WERI-Rb-1 (cell line): ENCODE data around the gene COLEC11.
"Not testable (repeated sequence)": the region's sequence is repeated elsewhere in the genome, so short reads cannot be mapped to it uniquely, and the experiment has no call there.

Experiments
- DNase-seq: peaks from one replicate; pipeline ENCODE4 v3.0.0-alpha.2; 2020
- H3K27ac ChIP-seq: fragments of 250-450 bp; sonication (Bioruptor Pico); 2 replicates; pipeline ENCODE4 v1.5.1; 2020; ENCODE audit warnings: mild to moderate bottlenecking, moderate library complexity
- H3K27me3 ChIP-seq: fragments of 250-450 bp; sonication (Bioruptor Pico); 2 replicates; pipeline ENCODE4 v1.5.1; 2021; ENCODE audit warnings: mild to moderate bottlenecking, low read depth, moderate library complexity; ENCODE audit not compliant: insufficient read depth, severe bottlenecking
- H3K36me3 ChIP-seq: fragments of 250-450 bp; sonication (Bioruptor Pico); 2 replicates; pipeline ENCODE4 v1.5.1; 2020; ENCODE audit warnings: mild to moderate bottlenecking, moderate library complexity
- H3K4me3 ChIP-seq: 2 replicates; pipeline ENCODE4 v1.5.1; 2011; ENCODE audit warnings: low read depth, mild to moderate bottlenecking, control low read depth, low read length
- H3K9me3 ChIP-seq: fragments of 250-450 bp; sonication (Bioruptor Pico); 2 replicates; pipeline ENCODE4 v1.5.1; 2021; ENCODE audit warnings: mild to moderate bottlenecking, moderate library complexity; ENCODE audit not compliant: severe bottlenecking
- TF ChIP-seq, protein P1 (sequence below): IDR thresholded peaks from 2 replicates; pipeline ENCODE4 v1.5.1; 2011; ENCODE audit warnings: low read depth, mild to moderate bottlenecking, control low read depth, inconsistent platforms, low read length

COLEC11 gene

DNA sequence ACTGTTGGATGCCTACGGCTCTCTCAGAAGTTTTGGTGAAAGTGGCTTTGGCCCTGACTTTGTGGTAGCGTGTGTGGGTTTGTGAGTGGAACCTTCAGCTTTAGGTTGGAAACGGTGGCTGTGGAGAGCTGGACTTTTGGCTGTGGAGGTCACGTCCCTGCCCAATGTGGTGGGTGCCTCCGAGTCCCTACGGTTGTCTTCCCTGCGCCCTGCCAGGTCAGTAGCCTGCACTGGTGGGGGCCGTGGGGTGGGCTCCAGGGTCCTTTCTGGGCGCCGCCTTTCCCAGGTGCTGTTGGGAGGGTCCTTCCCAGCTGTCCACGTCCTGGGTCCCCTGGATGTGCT, 11.1 kb downstream of the COLEC11 start:
- Histone ChIP-seq H3K4me3 (no peak overlapping the region), H3K36me3 (no peaks in the 10 kb centered on the region), H3K27ac (peak overlapping the region; percentile 5; the same call in 1 of the 2 replicates), H3K27me3 (no peaks in the 10 kb centered on the region), H3K9me3 (no peaks in the 10 kb centered on the region)
- TF ChIP-seq, protein P1, sequence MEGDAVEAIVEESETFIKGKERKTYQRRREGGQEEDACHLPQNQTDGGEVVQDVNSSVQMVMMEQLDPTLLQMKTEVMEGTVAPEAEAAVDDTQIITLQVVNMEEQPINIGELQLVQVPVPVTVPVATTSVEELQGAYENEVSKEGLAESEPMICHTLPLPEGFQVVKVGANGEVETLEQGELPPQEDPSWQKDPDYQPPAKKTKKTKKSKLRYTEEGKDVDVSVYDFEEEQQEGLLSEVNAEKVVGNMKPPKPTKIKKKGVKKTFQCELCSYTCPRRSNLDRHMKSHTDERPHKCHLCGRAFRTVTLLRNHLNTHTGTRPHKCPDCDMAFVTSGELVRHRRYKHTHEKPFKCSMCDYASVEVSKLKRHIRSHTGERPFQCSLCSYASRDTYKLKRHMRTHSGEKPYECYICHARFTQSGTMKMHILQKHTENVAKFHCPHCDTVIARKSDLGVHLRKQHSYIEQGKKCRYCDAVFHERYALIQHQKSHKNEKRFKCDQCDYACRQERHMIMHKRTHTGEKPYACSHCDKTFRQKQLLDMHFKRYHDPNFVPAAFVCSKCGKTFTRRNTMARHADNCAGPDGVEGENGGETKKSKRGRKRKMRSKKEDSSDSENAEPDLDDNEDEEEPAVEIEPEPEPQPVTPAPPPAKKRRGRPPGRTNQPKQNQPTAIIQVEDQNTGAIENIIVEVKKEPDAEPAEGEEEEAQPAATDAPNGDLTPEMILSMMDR: no peak
- no peak for DNase-seq

DNA sequence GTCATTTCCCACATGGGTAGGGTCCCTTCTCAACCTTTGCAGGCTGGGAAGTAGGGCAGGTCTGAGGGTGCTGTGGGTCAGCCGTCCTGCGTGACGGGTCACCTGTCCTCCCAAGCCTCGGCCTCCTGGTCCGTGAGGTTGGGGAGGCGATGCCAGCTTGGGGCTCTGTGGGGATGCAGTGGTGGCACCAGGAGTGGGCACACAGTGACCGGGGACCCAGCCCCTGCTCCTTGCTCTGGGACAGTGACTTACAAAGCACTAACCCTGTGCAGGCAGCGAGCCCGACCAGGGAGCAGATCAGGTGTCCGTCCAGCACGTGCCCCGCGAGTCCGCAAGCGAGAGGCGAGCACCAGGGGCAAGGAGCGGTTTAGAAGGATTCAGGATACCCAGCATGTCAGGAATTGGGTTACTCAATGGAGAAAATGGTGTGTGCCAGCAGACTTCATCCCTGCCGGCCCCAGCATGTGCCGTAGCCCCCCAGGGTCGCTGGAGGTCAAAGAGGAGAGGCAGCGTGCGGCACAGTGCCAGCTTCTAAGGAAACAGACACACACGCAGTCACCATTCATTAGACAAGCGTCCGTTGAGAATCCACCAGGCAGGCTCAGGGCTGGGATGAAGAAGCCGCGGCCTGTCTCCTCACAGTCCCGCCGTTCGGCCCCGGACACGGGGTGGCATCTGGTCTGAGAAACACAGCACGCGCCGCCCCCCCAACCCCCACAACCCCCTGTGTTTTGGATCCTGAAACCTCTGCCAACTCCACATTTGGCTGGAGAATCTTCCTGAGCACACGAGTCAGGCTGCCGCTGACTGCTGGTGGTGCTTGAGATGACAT, 11.7 kb downstream of the COLEC11 start:
- Histone ChIP-seq H3K27me3 (no peaks in the 10 kb centered on the region), H3K27ac (no peak overlapping the region), H3K4me3 (no peak overlapping the region), H3K9me3 (no peaks in the 10 kb centered on the region), H3K36me3 (no peaks in the 10 kb centered on the region)
- DNase-seq: no peak
- TF ChIP-seq, protein P1: no peak

DNA sequence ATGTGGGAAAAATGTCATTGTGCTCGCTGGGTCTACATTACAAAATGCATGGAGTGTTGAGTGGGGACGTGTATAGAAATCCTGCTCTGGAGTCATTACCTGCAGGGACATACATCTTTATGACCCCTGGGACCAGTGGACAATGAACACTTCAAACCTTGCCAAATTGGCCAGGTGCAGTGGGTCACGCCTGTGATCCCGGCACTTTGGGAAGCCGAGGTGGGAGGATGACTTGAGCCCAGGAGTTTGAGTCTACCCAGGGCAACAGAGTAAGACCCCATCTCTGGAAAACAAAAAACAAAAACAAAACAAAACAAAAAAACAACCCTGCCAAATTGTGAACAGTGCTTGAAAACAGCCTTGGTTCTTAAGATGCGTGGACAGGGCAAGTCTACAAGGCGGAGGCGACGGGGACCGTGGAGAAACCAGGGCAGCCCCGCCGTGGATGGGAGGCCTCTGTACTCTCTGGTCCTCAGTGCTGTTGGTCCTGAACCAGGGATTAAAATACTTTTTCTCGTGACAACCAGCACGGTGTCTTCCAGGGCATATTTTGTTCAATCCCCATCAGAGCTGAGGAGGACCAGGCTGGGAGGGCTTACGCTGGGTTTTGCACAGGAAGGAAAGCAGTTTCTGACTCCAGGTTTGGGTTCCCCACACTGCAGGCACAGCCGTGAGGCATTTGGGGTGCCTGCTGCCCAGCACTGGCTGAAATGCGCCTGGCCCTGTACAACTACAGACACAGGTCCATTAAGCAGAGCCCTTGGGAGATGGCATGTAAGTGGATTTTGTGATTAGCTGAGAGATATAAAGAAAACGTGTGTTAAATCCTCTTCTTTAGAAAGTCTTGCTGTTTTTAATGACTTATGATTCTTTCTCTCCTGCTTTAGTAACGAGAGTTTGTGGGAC, 13.7 kb downstream of the COLEC11 start:
- no peak for DNase-seq
- no peak overlapping the region for H3K4me3 ChIP-seq
- no peaks in the 10 kb centered on the region for H3K27me3 ChIP-seq
- no peak overlapping the region; the same call in 1 of the 2 replicates for H3K27ac ChIP-seq
- peaks cover 14% of the 10 kb centered on the region for H3K9me3 ChIP-seq
- TF ChIP-seq, protein P1: no peak
- H3K36me3 ChIP-seq: no peaks in the 10 kb centered on the region

DNA sequence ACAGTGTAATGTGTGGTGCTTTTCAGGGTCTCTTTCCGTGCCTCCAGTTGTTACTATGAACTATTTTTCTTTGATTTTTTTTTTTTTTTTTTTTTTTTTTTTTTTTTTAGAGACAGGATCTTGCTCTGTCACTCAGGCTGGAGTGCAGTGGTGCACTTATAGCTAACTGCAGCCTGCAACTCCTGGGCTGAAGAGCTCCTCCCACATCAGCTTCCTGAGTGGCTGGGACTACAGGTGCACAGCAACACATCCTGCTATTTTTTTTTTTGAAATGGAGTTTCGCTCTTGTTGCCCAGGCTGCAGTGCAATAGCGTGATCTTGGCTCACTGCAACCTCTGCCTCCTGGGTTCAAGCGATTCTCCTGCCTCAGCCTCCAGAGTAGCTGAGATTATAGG, 14.4 kb downstream of the COLEC11 start:
- not testable (repeated sequence) for H3K36me3 ChIP-seq, H3K27me3 ChIP-seq, H3K4me3 ChIP-seq, DNase-seq, H3K27ac ChIP-seq
- peaks cover 19% of the 10 kb centered on the region for H3K9me3 ChIP-seq

DNA sequence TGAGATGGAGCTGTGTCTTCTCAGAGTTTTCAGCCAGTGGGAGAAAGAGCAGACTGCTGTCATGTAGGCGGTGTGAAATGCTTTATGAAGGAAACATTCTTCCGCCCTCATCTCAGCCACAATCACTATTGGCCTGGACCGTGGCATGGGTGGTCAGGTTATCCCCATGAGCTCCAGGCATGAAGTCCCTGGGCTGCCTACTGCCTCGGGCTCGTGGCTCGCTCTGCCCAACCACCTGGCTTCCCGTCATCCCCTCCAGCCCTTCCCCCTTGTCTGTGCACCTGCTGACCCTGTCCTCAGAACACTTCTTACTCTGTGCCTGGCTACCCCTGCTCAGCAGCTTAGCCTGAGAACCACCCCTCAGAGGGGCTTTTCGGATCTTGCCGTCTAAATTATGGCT, 15.5 kb downstream of the COLEC11 start:
- DNase-seq: no peak
- Histone ChIP-seq H3K4me3 (no peak overlapping the region), H3K27me3 (no peaks in the 10 kb centered on the region), H3K36me3 (no peaks in the 10 kb centered on the region), H3K27ac (no peak overlapping the region), H3K9me3 (peaks cover 23% of the 10 kb centered on the region)
- TF ChIP-seq, protein P1: no peak

DNA sequence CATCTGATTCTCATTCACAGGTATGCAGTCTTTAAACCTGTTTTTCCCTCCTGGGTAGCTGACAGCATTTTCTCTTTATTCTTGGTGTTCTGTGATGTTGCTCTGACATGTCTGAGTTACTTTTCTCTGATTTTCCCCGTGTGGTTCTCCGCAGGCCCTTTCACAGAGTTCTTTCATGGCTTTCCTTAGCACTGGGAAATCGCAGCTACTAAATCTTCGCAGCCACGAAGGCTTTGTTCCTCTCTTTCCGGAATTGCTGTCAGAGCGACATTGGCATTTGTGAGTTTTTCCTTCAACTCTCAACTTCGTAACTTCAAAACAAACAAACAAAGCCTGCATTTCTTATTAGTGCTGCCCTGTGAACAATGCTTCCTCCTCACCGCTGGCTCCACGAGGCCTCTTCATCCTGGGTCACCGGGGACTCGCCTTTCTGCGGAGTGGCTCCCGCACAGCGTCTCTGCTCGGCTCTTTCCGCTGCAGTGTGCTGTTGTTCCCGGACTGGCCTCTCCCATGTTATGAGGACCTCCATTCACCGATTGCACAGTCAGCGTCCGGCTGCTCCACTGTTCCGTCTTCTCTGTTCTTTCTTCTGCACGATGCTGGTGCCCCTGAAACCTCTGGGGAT, 16.1 kb downstream of the COLEC11 start:
- Histone ChIP-seq H3K27ac (peak overlapping the region; percentile 20), H3K4me3 (no peak overlapping the region), H3K9me3 (peaks cover 23% of the 10 kb centered on the region), H3K27me3 (no peaks in the 10 kb centered on the region), H3K36me3 (no peaks in the 10 kb centered on the region)
- TF ChIP-seq, protein P1: no peak
- DNase-seq: no peak
